Esophagus (tissue), 2 donors: Measurements from ENCODE around the gene TPRG1. TPM values are rescaled to one million over a fixed set of nuclear protein-coding genes. Genes with fewer than 3 reads are reported as not detected.

Source experiments
- H3K27ac ChIP-seq, 2 donors: one replicate each; pipeline ENCODE4 v1.5.1; 2013; ENCODE audit warnings: low read depth in 2 of 2, mild to moderate bottlenecking in 2 of 2, inconsistent platforms in 1 of 2, low read length in 1 of 2, moderate library complexity in 1 of 2
- H3K27me3 ChIP-seq, 2 donors: one replicate each; pipeline ENCODE4 v1.6.1; 2013; ENCODE audit warnings: low read length in 2 of 2, control low read depth in 1 of 2, mild to moderate bottlenecking in 1 of 2; ENCODE audit not compliant: insufficient read depth in 2 of 2, control insufficient read depth in 1 of 2
- H3K36me3 ChIP-seq, 2 donors: one replicate each; pipeline ENCODE4 v1.6.1; 2013; ENCODE audit warnings: low read length in 1 of 2; ENCODE audit not compliant: control insufficient read depth in 2 of 2, insufficient read depth in 2 of 2
- H3K4me1 ChIP-seq, 2 donors: one replicate each; pipeline ENCODE4 v1.6.1; 2013; ENCODE audit warnings: low read length in 1 of 2; ENCODE audit not compliant: control insufficient read depth in 2 of 2, insufficient read depth in 2 of 2
- H3K4me3 ChIP-seq, 2 donors: one replicate each; pipeline ENCODE4 v1.5.1; 2013; ENCODE audit warnings: low read length in 2 of 2, mild to moderate bottlenecking in 2 of 2, low read depth in 1 of 2, moderate library complexity in 1 of 2
- H3K9me3 ChIP-seq, 2 donors: one replicate each; pipeline ENCODE4 v1.6.1; 2013; ENCODE audit warnings: mild to moderate bottlenecking in 2 of 2, low read depth in 1 of 2, low read length in 1 of 2, moderate library complexity in 1 of 2; ENCODE audit not compliant: control insufficient read depth in 2 of 2, insufficient read depth in 1 of 2
- WGBS, 2 donors: extraction: QIAGEN DNeasy Blood & Tissue Kit; methylation state at CpG; one replicate each; pipeline ENCODE4 v1.1.7; 2013; 5-methylcytosine and 5-hydroxymethylcytosine counted together
- polyA plus RNA-seq, 2 donors: library from polyadenylated mRNA; stranded (reverse); fragments of 200-250 nt; gene quantifications; one replicate each; pipeline ENCODE4 v1.2.3, GENCODE V29; 2013
- donor health status: healthy with polysubstance abuse.
- donor health status: Bipolar disorder and iron deficiency.

Gene TPRG1
- polyA plus RNA-seq, 2 donors: 50.3 to 61.0 TPM

- Histone ChIP-seq H3K4me3 (no peak overlapping the region), H3K27me3 (no peaks in the 10 kb centered on the region), H3K27ac (peak overlapping the region in 1 of 2 donors; percentile 63), H3K9me3 (no peaks in the 10 kb centered on the region), H3K4me1 (no peaks in the 10 kb centered on the region), H3K36me3 (no peaks in the 10 kb centered on the region)
- WGBS, 2 donors: 74 to 86% methylated on average over 1 of the region's 1 CpG
Observed at GRCh38 chr3:189214651-189215050, 42.9 kb downstream of the TPRG1 start.

DNA sequence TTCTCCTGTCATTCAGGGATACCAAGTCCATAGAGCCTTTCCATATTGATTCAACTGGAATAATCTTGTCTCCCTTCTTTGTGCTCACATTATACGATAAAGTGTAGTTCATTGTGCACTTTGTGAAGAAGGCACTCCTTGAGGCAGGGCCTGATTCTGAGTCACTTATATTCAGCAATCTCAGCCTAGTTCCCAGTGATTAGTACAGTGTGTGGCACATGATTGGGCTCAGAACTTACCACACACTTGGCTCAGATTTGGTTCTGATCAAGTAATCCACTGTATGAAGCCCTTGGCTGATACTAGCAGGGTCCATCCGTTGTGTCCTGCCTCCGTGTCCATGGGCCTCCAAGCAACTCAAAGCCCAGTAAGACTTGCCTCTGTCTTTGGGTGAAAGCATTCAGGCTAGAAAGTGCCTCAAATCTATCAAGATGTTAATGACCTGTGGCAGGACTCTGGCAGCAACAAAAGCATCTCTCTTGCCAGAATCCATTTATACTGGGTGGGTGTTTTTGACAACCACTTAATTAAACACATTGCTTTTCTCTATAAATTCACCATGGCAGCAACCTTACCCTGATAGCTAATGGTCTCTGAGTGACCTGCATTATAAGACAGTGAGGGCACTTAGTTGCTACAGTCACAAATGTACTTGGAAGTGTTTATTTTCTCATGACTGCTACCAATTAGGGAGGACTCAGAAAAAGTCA, 51.3 kb downstream of the TPRG1 start:
- Histone ChIP-seq H3K9me3 (no peaks in the 10 kb centered on the region), H3K4me1 (no peaks in the 10 kb centered on the region), H3K36me3 (no peaks in the 10 kb centered on the region), H3K4me3 (no peak overlapping the region), H3K27me3 (no peaks in the 10 kb centered on the region), H3K27ac (no peak overlapping the region)
- 73 to 76% methylated on average over 3 of the region's 3 CpGs for WGBS, 2 donors

DNA sequence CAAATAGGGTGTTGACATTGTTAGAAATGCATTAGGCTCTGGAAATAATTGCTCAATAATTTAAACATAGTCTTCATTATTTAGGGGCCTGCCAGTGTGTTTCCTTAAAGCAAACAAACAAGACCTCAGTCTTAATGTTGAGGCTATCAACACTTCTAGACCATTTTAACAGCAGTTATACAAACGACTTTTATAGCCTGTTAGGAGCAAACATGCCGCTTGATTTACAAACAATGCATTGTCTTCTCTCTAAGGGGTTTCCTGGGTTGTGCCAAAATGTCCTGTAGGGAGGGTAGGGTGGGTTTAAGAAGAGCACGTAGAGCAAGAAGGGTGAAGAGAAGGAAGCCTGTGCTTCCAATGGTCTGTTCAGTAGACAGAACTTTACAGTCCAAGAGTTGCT, 53.7 kb downstream of the TPRG1 start:
- Histone ChIP-seq H3K4me1 (no peaks in the 10 kb centered on the region), H3K27ac (no peak overlapping the region), H3K27me3 (no peaks in the 10 kb centered on the region), H3K4me3 (no peak overlapping the region), H3K36me3 (no peaks in the 10 kb centered on the region), H3K9me3 (no peaks in the 10 kb centered on the region)
- 50 to 61% methylated on average over 3 of the region's 3 CpGs for WGBS, 2 donors

- Histone ChIP-seq H3K4me1 (no peaks in the 10 kb centered on the region), H3K27ac (no peak overlapping the region), H3K27me3 (no peaks in the 10 kb centered on the region), H3K36me3 (no peaks in the 10 kb centered on the region), H3K9me3 (no peaks in the 10 kb centered on the region), H3K4me3 (no peak overlapping the region)
- 90 to 92% methylated on average over 3 of the region's 3 CpGs for WGBS, 2 donors
Observed at GRCh38 chr3:189227249-189227648, 55.5 kb downstream of the TPRG1 start.

DNA sequence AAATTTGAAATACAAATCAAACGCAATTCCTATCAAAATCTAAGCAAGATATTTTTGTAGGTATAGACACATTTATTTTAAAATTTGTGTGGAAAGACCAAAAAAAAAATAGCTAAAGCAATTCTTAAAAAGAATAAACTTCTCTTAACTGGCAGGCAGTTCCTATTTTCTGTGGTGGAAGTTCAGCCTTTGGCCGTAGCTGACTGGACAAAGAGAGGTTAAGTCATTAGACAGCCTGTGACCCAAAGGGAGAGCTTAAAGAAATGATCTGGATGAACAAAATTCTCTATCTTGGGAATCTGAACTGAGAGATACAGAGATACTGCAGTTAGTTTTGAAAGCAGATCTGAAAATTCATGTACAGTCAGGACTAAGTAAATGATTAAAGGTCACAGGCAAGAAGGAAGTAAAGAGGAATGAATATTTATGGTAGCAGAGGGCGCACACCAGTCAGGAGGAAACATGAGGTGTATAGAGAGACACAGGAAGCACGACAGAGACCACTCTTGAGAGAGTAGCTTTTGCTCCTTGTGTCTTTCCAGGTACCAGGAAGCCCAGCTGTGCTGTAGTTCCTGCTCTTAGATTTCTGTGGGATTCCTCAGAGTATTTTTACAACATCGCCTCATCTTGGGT, 57.5 kb downstream of the TPRG1 start:
- no peaks in the 10 kb centered on the region for H3K27me3 ChIP-seq
- H3K4me1 ChIP-seq: no peaks in the 10 kb centered on the region
- no peaks in the 10 kb centered on the region for H3K36me3 ChIP-seq
- H3K9me3 ChIP-seq: no peaks in the 10 kb centered on the region
- 70 to 79% methylated on average over 5 of the region's 5 CpGs for WGBS, 2 donors
- H3K4me3 ChIP-seq: no peak overlapping the region
- H3K27ac ChIP-seq: no peak overlapping the region

GRCh38 chr3:189232790-189233189, 61.0 kb downstream of the TPRG1 start:
- H3K4me1 ChIP-seq: no peaks in the 10 kb centered on the region
- no peaks in the 10 kb centered on the region for H3K27me3 ChIP-seq
- H3K36me3 ChIP-seq: no peaks in the 10 kb centered on the region
- no peak overlapping the region for H3K27ac ChIP-seq
- no peak overlapping the region for H3K4me3 ChIP-seq
- no peaks in the 10 kb centered on the region for H3K9me3 ChIP-seq
- 63% methylated on average over 3 of the region's 3 CpGs for whole genome bisulfite sequencing, 2 donors

DNA sequence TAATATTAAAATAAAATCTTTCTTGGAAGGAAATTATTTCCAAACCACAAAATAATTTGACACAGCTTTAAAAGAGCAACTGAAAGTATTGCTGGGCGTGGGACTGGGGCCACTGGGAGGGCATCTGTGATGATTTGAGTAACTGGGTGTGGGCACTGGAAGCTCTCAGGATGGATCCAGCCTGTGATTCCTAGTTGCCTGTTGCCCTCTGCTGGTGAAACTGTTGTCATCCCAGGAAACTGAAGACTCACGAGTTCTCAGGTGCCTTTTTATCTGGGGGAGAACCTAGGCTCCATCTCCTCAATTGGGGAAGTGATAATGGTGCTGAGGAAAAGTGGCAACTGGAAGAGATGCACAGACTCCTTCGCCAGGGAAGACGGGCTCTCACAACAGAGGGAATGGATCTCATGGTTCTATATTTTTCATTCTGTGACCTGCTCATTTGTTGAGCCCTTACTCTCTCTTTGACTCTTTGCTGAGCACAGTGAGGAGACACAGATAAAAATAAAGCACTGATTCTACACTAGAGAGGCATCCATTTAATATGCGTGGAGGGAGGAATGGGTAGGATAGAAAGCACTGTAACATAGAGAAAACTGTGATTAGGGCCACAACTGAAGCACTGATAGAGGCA, 61.6 kb downstream of the TPRG1 start:
- WGBS, 2 donors: 37 to 45% methylated on average over 5 of the region's 5 CpGs
- Histone ChIP-seq H3K4me1 (no peaks in the 10 kb centered on the region), H3K27me3 (no peaks in the 10 kb centered on the region), H3K4me3 (no peak overlapping the region), H3K27ac (no peak overlapping the region), H3K9me3 (no peaks in the 10 kb centered on the region), H3K36me3 (no peaks in the 10 kb centered on the region)

DNA sequence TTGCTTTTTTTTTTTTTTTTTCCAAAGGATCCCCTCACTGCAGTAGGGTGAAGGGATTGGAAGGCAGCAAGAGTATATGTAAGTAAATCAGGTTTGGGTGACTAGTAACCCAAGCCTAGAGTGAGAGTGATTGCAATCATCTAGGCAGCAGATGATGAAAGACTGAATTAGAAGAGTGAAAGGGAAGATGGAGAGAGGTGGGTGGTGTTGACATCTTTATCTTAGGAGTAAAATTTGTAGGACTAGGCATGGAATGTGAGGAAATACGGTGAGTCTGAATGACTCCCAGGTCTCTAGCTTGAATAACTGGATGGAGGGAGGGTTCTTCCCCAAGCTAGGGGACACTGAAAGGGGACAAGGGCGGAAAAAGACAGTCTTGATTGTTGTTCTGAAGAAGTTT, 63.4 kb downstream of the TPRG1 start:
- no peaks in the 10 kb centered on the region for H3K9me3 ChIP-seq
- no peaks in the 10 kb centered on the region for H3K36me3 ChIP-seq
- 88 to 90% methylated on average over 2 of the region's 2 CpGs for WGBS, 2 donors
- no peak overlapping the region for H3K27ac ChIP-seq
- H3K4me1 ChIP-seq: no peaks in the 10 kb centered on the region
- no peaks in the 10 kb centered on the region for H3K27me3 ChIP-seq
- no peak overlapping the region for H3K4me3 ChIP-seq

GRCh38 chr3:189236352-189236751, 64.6 kb downstream of the TPRG1 start:
- Histone ChIP-seq H3K4me3 (no peak overlapping the region), H3K36me3 (no peaks in the 10 kb centered on the region), H3K4me1 (no peaks in the 10 kb centered on the region), H3K9me3 (no peaks in the 10 kb centered on the region), H3K27ac (no peak overlapping the region), H3K27me3 (no peaks in the 10 kb centered on the region)

- WGBS, 2 donors: 81 to 83% methylated on average over 4 of the region's 4 CpGs
- Histone ChIP-seq H3K4me3 (no peak overlapping the region), H3K27me3 (no peaks in the 10 kb centered on the region), H3K27ac (no peak overlapping the region), H3K4me1 (no peaks in the 10 kb centered on the region), H3K9me3 (no peaks in the 10 kb centered on the region), H3K36me3 (no peaks in the 10 kb centered on the region)
Observed at GRCh38 chr3:189237526-189237925, 65.8 kb downstream of the TPRG1 start.
